Activated CD4-positive, CD25-positive, alpha-beta regulatory T cell (primary cell): ENCODE measurements around the gene TPCN2.

Source experiments
- DNase-seq, 4 experiments: peaks; one replicate each; lab custom pipeline; 2025; lab: John Stamatoyannopoulos, UW

TPCN2 gene

DNA sequence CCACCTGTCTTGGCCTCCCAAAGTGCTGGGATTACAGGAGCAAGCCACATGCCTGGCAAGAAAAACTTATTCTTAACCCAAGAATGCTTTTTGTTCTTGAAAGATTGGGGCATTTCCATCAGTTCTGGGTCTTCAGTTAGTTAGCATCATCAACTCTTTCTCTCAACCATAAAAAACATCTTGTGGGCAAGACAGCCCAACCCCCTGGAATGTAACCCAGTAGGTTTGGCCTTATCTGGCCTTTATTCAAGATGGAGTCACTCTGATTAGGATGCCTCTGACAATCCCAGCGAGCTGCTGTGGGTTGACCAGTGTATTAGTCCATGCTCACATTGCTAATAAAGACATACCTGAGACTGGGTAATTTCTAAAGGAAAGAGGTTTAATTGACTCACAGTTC lies 9.2 kb upstream of the TPCN2 start:
- DNase-seq: no peak

DNA sequence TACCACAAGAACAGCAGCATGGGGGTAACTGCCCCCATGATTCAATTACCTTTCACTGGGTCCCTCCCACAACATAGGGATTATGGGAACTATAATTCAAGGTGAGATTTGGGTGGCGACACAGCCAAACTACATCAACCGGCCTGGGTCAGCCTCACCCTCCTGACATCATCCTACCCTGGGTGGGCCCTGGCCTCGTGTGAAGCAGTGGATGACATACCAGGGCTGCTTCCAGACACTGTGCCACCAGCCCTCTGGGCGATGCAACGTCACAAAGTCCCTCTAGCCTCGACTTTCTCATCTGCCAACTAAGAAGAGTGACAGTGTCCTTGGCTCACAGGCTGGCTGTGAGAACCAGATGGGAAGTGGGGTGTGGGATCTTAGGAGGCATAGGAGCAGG lies 8.7 kb upstream of the TPCN2 start:
- DNase-seq: no peak

DNA sequence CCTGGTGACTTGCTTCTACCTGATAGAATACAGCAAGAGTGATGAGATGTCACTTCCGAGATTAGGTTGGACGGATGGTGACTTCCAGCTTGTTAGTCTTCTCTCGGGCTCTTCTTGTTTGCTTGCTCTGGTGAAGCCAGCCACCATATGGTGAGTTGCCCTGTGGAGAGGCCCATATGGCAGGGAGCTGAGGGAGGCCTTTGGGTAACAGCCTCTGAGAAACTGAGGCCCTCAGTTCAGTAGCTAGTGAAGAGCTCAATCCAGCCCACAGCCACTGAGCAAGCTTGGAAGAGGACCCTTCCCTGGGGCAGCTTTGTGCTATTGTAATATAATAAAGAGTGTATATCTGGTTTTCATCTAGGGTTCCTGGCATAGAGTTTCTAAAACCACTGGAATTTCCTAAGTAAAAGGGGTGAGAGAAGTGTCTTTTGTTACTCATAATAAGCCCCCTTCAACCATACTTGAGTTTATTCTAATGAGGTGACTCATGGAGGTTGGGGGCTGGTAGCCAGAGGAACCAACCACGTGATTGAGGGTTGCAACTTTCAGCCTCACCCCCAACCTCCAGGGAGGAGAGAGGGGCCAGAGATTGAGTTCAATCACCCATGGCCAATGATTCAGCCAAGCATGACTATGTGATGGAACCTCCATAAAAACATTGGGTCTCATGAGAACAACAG lies 8.0 kb upstream of the TPCN2 start:
- DNase-seq: no peak

DNA sequence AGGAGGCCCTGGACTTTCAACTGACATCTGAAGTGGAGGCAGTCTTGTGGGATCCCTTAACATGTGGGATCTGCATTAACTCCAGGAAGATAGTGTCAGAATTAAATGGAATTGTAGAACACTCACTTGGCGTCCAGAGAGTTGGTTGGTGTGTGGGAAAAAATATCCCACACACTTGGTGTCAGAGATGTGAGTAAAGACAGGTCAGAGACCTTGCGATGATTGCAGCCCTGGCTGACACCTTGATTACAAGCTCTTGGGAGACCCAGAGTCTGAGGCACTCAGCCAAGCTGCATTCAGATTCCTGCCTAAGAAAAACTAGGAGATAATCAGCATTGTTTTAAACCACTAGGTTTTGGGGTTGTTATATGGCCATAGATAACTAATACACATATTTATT lies 7.2 kb upstream of the TPCN2 start:
- no peak for DNase-seq

DNA sequence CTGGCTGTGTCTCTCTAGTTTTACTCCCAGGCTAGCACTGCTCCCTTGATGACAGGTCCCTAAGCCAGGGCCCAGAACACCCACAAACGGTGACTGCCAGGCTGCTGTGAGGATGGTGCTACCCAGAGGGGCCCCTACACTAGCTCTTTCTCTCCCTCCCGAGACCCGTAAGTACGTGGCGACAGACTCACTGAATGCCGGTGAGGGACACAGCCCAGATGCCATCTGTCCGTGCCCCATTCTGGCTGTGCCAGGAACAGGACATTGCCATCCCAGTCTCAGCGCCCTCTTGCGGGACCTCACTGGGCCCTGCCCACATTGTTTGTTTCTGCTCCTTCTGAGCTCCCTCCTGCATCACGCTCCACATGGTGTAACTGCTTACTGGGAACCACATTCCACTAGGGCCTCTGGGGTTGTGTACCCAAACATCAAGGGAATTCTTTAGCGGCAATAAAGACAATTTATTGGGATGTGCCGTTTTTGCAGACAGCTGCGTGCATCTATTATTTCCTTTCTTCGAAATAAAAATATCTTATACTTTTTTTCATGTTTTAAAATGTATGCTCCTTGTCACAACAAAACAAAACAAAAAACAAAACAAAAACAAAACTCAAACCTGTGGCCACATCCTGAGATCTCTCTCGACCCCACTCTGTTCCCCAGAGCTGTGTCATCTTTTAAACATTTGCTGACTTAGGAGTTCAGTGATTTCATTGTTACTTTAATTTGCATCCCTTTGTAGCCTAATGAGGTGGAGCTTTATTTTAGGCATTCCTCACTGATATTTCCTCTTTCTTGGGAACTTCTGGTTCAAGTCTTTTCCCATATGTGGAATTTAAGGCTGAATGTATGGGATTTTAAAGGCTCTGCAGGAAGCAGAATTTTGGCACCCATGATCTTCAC lies 4.4 kb upstream of the TPCN2 start:
- no peak for DNase-seq

DNA sequence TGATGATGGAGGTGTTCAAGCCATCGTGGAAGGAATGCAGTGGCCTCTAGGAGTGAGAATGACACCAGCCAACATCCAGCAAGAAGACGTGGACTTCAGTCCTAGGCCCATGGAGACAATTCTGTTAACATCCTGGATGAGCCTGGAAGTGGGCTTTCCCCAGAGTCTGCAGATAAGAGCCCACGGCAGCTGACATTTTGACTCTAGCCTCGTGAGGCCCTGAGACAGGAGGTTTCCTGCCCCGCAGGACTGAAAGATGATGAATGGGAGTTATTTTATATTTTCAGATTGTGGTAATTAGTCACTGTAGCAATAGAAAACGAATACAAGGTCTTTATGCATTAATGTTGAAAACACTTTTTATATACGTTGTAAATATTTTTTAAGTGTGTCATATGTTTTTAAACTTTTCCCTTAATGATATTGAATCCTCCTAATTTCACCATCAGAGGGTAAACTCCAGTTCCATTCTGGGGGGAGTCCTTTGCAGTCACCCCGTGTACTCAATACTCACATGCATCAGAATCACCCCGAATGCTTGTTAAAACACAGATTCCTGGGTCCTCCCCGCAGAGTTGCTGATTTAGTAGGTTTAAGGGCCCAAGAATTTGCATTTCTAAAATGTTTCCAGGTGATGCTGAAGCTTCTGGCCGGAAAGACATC lies 570 bp upstream of the TPCN2 start:
- no peak for DNase-seq

DNA sequence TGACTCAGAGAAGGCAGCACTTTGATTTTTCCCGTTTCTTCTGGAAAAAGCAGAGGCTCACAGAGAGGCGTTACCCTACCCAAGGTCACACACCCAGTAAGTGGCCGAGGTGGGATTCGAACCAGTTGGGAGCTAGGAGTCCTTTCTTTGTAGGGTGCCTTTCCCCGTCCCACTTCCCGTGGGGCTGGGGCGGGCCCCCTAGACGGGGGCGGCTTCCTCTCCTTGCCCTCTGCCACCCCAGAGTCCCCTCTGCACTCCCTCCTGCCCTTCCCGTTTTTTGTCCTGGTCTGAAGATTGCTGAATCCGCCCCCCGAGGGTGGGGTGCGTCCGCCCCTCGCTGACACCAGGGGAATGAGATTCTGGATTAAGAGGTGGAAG lies 747 bp downstream of the TPCN2 start:
- DNase-seq: no peak

DNA sequence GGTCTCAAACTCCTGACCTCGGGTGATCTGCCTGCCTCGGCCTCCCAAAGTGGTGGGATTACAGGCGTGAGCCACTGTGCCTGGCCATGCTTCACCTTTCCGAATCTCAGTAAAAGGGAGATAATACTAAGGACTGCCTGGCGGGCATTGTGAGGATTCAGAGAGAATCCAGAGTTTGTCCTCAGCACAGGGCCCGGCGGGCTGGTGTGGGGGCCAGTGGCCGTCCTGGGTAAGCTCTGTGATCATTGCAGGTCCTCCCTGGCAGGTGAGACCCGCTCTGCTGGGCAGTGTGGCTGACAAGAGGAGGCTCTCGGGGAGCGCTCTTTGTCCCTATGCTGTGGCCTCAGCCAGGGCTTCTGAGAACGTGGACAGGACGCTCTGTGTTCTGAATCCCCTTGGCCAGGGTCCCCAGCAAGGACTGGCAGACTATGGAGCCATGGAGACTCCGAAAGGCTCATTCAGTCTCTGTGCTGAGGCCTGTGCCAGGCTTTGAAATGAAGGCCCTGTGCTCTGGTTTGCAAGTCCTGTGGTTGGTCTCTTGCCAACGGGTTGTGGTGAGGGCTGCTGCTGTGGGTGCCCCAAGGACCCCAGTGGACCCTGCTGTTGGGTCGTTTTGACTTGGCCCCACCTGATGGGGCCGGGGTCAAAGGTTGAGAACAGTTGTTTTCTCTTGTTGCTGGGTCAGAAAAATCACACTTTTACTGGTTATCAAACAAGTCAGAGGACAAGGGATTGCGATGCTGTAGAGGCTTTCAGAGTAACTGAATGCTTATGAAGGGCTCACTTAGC lies 2.1 kb downstream of the TPCN2 start:
- DNase-seq: no peak

DNA sequence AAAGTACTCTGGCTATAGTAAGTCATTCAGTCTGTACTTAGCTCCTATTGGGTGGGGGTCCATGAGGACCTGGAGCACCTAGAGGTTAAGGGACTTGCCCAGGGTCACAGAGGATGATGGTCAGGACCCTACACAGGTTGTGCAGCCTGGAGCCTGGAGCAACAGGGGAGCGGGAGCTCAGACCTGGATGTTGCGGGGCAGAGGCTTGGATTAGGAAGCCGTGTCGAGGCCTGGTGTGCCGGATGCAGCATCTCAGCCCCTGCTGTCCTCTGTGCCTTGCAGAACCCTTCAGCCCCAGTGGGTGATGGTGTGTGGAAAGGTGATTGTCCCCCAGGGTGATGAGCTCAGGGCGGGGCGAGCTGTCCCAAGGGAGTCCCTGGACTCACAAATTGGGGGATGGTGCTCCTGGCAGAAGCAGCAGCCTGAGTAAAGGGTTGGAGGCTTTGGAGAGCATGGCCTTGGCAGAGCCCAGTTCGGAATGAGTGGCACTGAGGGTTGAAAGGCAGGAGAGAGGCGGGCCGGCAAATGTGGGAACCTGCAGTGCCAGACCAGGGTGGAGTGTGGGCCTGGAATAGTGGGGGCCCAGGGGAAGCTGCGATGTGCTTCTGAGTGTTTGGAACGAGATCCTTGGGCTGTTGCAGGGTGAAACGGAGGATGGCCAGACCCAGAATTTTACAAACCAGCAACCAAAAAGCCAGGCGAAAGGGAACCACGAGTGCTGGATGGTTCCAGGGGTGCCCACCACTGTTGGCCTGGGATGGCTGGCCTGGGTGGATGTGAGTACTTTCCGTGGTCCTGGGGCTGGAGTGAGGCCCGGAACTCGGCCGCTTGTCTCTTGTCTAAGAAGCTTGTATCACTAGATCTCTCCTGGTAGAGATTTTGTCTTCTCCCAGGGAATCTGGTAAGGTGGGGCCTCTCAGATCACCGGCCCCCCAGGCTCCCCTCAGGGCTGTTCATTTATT lies 2.9 kb downstream of the TPCN2 start:
- DNase-seq: no peak

DNA sequence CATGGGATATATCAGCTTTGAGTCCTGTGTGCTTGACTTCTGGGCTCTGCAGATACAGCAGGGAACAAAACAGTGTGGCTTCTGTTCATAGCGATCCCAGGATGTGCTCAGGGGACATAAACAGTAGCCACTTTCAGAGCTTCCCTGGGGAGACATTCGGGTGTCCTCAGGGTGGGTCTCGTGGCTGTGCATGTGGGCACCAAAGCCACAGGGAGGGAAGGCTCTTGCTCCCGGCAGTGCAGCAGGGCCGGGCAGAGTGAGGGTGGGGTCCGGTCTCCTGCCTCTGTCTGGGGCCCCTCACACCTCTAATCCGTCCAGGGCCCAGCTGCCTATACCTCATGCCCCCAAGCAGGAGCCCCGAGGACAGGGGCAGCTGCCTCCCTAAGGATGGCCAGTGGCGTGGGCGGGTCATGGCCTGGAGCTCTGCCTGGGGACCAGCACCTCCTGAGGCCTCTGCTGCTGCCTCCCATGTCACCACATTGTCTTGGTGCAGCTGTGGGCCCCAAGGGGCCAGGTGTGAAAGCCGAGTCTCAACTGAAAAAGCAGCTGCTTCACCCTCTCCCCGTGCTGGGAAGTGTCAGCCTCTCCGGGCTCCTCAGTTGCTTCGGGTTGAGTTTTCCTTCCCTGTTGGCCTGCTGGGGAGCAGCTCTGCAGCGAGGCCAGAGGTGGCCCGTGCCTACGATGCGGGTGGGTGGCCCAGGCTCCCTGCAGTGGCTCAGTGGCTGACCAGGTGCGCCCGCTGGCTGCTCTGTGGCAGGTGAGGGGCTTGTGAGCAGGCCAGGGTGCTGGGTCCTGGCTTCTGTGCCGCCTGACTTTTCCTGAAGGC lies 3.8 kb downstream of the TPCN2 start:
- no peak for DNase-seq

DNA sequence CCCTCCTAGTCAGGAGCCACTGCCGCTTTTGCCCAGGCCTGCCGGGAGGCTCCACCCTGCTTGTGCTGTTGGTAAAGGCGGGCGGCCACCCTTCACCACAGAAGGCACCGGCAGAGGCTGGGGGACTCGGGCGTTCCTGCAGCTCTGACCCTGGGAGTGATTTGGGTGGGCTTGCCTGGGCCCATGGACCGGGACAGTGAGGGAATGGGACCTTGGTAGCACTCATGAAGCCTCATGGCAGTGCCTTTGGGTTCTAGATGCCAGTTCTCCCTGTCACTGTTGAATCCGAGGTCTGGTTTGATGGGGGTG lies 4.4 kb downstream of the TPCN2 start:
- no peak for DNase-seq

DNA sequence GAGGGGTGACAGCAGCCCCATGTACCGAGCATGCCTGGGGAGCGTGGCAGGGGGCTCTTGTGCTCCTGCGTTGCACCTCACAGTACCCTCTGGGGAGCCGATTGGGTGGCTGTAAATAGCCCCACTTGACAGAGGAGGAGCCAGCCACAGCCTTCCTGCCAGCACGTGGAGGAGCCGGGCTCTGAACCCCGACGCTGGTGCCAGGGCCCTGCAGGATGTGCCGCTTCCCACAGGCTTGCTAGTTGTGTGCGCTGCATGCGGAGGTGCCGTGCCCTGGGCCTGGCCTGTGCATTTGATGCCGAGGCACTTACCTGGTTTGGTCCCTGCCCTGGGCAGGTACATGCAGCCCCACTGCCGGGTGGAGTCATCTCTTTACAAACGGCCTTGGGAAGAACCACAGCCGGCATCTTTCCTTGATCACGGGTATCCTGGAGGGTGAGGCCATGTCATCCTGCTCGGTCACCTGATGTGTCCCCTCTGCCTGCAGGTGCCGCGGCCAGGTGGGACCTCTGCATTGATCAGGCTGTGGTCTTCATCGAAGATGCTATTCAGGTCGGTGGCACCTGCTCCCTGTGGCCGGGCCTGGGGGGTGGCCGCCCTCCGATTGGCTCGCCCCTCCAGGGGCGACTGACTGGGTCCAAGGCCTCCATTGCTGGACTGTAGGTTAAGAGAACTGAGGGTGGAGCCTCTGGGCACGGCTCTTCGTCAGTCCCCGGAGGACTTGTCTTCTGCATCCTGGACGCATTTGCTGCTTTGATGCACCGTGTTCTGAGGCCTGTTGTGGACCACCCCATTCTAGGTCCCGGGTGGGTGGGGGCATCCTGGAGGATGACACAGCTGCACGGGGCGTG lies 5.0 kb downstream of the TPCN2 start:
- no peak for DNase-seq

DNA sequence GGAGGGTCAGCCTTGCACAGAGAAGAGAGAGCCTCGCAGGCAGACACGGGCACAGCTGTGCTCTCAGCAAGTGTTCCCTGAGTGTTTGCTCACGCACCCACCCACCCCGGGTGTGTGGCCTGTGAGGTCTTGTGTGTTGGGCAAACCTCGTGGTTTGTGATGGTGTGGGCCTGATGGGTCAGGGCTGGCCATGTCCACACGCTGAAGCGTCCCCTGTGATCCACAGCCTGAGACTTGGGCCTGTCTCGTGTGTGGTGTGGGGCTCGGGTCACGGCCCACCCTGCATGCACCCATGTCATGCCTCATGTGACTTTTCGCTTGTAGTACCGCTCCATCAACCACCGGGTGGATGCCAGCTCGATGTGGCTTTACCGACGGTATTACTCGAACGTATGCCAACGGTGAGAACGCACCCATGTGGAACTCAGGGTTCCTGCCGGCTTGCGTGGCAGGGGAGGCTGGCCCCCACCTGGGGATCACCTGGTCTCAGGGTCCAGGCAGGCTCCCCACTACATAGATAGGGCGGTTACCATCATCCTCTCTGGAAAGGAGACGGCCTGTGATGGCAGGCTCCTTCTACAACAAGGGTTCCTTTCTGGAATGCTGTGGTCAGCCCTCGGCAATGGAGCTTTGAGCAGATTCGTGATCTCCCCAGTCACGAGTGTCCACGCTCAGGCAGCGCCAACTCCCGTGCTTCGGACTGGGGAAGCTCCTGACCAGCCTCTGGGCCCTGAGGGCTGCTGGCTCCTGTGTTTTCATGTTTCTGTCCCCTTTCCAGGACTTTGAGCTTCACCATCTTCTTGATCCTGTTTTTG lies 5.9 kb downstream of the TPCN2 start:
- no peak for DNase-seq

DNA sequence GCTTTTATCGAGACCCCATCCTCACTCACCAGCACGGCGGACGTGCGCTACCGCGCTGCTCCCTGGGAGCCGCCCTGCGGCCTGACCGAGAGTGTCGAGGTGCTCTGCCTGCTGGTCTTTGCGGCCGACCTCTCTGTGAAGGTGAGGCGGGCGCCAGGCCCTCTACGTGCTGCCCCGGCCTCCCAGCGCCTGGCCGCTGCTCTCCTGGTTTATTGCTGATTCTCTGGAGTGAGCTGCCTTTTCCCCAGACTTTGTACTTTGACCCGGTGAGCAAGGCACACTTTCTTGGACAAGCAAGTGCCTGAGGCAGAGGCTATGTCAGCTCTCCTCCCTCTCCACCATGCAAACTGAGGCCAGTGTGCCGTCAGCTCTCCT lies 6.5 kb downstream of the TPCN2 start:
- no peak for DNase-seq

DNA sequence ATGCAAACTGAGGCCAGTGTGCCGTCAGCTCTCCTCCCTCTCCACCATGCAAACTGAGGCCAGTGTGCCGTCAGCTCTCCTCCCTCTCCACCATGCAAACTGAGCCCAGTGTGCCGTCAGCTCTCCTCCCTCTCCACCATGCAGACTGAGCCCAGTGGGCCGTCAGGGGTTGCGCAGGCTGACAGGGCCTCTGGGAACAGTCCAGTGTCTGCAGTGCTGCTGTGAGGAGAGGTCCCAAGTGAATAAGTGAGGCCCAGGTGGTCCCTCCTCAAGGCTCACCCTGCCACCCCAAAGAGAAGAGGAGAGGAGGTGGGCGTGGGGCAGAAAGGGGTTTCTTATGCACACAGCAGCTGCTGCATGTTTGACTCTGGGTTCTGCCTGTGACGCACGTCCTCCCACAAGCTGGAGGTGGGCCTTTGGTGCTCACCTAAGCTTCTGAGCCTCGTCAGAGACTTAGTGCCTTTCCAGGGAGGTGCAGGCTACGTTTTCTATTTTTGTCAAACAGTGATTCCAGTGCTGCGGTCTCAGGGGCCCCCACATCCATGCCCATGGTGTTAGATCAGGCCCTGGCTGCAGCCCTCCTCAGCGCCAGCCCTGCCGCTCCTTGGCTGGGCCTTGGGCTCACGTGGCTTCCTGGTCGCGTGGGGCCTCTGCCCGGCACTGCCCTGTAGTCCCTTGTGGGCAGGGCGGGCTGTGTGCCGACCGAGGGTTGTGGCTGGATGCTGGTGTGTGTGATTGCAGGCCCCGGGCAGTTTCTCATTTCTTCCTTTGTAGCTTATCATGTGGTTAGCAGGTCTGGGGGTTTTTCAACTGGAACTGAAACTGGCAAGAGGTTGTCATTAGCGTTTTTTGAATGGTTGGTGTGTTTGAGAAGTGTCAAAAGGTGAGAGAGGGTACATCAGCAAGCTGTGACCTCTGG lies 7.1 kb downstream of the TPCN2 start:
- no peak for DNase-seq

DNA sequence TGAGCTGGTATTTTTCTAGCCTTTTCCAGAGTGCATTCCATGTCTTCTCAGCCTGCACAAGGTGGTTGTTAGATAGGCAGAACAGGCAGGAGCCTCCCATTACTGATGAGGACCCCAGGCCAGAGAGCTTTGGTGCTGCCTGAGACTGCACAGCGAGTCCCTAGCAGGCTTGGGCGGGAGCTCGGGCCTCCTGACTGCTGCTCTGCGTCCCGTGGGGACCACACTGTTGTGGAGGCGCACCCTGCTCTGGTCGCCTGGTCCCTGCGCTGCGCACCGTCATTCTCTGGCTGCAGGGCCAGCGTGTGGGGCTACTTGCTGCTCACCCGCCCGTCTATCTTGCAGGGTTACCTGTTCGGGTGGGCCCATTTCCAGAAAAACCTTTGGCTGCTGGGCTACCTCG lies 8.5 kb downstream of the TPCN2 start:
- DNase-seq: no peak

DNA sequence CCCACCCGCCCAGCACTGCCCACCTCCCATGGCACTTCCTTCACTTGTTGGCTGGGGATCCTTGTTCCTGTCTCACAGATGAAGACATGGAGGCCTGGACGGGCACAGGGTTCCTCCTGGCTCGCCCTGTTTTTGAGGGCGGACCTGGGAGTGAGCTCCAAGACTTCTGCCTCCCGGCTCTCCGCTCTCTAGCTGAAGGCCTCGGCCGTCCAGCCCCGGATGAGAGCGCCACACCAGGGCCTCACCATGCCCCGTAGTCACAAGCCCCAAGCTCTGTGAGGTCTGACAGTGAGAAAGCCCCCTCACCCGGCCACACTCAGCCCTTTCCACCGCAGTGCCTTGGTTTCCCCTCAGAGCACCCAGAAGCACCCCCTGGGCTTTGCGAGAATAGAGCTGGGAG lies 9.1 kb downstream of the TPCN2 start:
- DNase-seq: no peak
